CD4-positive, alpha-beta T cell treated with Interleukin-6 at 100 ng/mL for 8 hours (primary cell): ENCODE results near the gene TRAPPC4.
"Not testable (repeated sequence)": the region's sequence is repeated elsewhere in the genome, so short reads cannot be mapped to it uniquely, and the experiment has no call there.

ENCODE experiments used
- DNase-seq: peaks from one replicate; pipeline ENCODE4 v3.0.0-alpha.2; 2020; ENCODE audit warnings: mixed read lengths, low spot score

TRAPPC4 gene

DNA sequence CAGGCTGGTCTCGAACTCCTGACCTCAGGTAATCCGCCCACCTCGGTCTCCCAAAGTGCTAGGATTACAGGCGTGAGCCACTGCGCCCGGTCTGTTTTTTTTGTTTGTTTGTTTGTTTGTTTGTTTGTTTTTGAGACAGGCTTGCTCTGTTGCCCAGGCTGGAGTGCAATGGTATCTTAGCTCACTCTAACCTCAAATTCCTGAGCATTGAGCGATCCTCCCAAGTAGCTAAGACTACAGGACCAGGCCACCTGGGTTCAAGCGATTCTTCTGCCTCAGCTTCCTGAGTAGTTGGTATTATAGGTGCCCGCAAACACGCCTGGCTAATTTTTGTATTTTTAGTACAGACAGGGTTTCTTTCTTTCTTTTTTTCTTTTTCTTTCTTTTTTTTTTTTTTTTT is 14.9 kb downstream of the TRAPPC4 start:
- not testable (repeated sequence) for DNase-seq

DNA sequence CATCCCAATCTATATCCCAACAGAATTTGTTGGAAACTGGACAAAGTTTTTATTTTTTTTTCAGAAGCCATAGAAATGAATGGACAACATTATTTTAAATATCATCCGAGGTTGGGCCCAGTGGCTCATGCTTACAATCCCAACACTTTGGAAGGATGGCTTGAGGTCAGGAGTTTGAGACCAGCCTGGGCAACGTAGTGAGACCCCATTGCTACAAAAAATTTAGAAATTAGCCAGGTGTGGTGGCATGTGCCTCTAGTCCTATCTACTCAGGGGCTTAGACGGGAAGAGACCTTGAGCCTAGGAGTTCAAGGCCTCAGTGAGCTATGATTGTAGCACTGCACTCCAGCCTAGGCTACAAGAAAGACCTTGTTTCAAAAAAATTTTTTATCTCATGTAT is 16.2 kb downstream of the TRAPPC4 start:
- DNase-seq, result no peak

DNA sequence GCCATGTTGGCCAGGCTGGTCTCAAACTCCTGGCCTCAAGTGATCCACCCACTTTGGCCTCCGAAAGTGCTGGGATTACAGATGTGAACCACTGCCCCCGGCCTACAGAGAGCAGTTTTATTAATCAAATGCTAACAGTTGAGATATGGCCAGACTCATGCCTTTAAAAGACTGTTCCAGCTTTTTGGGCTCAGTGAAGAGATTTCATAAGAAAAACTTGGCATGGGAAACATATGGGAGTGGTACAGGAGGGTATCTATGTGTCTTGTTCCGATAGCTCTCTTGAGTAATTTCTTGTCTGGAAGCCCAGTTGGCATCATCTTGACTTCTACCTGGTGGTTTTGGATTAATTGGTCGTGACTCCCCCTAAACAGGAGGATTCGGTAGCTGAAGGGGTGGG is 20.3 kb downstream of the TRAPPC4 start:
- DNase-seq, result no peak

DNA sequence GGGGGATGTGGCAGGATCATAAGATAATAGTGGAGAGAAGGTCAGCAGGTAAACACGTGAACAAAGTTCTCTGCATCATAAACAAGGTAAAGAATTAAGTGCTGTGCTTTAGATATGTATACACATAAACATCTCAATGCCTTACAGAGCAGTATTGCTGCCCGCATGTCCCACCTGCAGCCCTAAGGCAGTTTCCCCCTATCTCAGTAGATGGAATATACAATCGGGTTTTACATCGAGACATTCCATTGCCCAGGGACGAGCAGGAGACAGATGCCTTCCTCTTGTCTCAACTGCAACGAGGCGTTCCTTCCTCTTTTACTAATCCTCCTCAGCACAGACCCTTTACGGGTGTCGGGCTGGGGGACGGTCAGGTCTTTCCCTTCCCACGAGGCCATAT is 20.9 kb downstream of the TRAPPC4 start:
- DNase-seq, result not testable (repeated sequence)

DNA sequence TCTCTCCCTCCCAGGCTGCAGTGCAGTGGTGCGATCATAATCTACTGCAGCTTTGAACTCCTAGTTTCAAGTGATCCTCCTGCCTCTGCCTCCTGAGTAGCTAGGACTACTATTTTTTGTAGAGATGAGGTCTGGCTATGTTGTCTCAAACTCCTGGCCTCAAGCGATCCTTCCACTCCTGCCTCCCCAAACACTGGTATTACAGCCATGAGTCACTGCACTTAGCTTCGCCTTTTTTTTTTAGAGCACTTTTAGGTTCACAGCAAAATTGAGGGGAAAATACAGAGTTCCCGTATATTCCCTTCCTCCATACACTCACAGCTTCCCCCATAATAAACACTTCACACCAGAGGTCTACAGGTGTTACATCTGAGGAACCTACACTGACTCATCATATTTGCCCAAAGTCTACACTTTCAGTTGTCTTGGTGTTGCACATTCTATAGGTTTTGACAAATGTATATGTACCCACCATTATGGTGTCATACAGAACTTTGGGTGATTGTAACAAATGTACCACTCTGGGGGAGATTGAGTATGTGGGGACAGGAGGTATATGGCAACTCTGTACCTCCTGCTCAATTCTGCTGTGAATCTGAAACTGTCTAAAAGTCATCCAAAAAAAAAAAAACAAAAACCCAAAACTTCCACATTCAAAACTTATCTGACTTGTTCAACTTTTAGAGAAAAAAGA is 23.4 kb downstream of the TRAPPC4 start:
- DNase-seq, result no peak

DNA sequence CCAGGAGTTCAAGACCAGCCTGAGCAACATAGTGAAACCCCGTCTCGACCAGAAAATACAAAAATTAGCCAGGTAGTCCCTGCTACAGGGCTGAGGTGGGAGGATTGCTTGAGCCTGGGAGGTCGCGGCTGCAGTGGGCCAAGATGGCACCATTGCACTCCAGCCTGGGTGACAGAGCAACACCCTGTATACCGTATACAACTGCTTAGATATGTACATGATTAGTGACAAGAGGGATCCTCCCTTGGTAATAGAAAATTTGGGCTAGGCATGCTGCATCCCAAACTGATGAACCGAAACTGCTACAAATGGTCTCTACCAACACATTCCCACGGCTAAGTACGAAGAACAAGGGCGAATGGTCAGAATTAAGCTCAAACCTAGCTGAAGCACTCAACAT is 24.4 kb downstream of the TRAPPC4 start:
- DNase-seq, result no peak

DNA sequence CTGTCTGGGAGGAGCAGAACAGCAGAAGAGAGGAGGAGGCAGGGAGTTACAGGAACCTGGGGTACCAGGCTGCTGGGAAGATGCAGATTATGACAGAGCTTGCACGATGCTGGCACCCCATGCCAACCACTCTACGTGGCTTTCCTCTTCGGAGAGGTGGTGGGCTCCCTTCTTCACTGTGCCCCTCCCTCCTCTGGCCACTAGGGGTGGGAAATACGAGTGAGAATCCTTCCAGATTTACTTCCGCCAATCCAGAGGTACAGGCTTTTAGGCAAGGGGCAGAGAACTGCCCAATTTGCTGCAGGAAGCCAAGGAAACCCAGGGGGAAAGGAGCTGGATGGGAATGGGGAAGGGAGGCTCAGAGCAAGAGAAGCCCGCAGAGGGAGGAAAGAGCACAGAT is 26.1 kb downstream of the TRAPPC4 start:
- DNase-seq, result no peak

DNA sequence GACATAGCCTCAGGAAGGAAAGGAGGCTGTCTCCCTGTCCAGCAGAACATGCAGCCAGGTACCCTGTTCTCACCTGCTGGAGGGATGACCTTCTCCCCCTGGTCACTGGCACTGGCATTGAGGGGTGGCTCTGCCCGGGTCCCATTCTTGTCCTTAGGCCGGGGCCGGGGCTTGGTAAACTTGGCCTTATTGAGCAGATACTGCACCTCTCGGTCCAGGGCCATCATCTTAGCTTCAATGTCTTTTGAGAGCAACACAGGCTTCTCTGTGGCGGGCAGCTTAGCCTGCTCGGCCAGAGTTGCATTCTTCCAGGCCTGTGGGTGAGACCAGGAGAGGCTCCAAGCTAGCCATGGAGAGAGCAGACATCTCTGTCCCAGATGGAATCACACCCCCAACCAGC is 27.9 kb downstream of the TRAPPC4 start:
- DNase-seq, result no peak

DNA sequence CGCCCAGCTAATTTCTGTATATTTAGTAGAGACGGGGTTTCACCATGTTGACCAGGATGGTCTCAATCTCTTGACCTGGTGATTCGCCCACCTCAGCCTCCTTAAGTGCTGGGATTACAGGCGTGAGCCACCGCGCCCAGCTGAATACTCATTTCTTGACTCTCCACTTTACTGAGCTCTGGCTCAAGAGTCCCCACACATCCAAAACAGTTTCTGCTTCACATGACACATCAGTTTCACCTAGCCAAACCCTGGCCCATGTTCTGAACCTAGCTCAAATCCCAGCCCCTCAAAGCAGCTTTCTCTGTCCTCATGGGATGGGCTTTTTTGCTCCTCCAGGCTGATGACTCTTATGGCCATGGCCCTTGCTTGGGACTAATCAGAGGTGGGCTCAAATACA is 28.6 kb downstream of the TRAPPC4 start:
- no peak for DNase-seq

DNA sequence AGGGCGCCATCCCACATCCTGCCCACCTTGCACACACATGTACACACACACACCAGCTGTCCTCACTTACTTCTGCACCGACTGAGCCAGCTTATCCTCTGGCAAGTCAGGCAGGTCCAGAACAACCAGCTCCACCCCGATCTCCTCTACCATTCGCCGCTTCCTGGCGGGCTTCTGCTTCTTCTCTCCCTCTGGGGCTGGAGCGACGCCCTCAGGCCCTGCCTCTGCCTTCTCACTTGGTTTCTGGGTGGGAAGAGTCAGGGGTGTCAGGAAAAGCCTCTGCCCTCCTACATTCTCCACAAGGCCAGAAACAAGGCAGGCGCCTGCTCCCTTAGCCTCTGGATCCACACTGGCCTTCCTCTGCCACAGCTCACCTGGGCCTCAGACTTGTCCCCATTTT is 30.1 kb downstream of the TRAPPC4 start:
- DNase-seq, result no peak

DNA sequence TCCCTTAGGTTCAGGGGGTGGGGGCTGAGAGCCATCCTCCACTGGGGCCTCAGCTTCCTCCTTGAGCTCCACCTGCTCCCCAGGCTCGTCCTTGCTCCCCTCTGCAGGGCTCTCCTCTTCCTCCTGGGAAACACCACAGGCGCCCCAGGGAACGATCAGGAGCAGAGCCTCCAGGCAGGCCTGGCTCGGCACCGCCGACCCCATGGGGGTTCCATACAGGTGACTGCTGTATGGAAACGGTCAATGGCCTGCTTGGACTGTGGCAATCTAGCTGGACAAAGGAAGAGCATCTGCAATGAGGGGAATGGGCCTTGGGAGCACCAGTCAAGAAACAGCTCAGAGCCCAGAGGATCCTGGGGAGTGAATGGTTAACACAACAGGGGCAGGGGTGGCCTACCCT is 30.5 kb downstream of the TRAPPC4 start:
- DNase-seq, result no peak

DNA sequence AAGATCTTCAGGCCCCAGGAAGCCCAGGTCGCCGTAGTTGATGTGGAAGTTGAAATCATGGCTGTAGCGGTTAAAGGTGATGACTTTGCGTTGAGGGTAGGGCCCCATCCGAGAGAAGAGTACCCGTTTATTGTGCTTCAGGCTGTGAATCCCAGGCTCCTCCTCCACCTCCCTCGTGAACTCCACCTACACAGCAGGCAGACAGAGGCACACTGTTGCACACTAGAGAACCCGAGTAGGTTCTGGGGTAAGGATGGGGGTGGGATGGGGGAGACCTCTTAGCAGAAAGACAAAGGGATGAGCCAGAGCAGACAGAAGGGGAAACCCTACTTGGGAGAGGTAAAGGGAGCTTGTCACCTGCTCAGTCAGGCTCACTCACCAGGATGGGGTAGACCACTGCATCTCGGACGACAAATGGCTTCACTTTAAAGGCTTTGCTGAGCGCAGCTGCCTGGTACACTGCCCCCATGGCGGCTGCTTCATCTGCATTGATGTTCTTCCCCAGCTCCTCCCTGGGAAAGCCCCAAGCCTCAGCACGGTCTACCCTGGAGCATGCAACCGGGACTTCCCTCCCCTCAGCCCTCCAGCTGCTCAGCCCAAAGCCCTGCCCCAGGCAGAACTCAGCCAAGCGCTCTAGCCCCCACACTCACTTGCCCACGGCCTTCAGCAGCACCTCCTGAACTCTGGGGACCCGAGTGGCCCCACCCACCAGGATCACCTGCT is 33.0 kb downstream of the TRAPPC4 start:
- no peak for DNase-seq

DNA sequence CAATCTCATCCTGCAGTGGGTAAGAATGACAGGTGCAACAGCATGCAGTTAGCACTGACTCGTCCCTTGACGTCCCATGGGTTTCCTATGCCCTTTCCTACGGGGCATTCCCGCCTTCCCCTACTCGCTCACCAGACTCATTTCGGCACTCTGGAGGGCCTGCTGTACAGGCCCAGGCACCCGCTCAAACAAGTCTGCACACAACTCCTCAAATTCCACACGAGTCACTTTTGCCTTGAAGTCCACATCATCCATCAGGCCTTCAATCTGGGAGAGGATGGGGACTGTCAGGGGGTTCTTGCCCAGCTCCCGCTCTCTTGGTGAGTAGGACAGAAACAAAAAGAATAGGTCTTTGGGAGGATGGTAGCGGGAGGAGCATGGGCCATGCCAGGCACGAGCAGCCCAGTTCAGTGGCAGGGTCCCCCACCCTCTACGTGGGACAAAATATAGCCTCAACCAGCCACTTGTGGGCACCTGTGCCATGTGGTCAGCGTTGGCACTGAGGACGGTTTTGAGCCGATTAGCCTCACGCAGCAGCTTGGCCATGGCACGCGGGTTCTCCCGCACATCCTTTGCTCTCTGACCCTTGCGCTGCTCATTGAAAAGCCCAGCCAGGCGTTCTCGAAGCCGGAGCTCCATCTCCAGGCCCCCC is 33.7 kb downstream of the TRAPPC4 start:
- no peak for DNase-seq

DNA sequence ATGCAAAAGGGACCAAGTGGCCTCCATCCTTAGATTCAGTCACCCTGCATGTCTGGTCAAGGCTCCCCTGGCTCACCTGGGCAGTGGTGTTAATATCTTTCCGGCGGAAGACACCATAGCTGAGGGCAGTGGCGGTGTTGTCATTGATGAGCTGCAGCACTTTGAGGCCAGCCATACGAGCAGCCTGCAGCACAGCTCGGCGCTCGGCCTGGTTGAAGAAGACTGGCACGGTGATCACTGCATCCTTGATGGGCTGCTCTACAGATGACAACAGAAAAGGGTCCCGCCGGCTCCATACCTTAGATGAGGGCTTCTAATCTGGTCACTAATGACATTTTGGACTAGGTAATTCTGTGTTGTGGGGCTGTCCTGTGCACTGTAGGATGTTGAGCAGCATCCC is 35.9 kb downstream of the TRAPPC4 start:
- DNase-seq, result no peak

DNA sequence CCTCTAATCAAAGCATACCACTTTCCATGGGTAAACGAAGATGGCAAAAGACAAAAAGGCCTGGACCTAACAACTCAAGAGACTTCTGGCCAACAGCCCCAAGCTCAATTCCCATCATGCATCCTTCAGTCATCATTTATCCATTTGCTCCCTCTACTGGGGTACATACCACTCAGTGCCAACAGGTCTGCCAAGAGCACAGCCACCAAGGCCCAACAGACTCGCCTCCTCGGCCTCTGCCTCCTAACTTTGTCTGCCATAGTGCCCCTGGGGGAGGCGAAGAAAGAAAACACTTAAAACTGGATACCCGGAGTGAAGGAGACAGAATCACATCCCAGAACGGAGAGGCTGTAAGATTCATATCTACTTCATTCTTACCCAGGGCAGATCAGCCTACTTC is 37.3 kb downstream of the TRAPPC4 start:
- DNase-seq, result no peak

DNA sequence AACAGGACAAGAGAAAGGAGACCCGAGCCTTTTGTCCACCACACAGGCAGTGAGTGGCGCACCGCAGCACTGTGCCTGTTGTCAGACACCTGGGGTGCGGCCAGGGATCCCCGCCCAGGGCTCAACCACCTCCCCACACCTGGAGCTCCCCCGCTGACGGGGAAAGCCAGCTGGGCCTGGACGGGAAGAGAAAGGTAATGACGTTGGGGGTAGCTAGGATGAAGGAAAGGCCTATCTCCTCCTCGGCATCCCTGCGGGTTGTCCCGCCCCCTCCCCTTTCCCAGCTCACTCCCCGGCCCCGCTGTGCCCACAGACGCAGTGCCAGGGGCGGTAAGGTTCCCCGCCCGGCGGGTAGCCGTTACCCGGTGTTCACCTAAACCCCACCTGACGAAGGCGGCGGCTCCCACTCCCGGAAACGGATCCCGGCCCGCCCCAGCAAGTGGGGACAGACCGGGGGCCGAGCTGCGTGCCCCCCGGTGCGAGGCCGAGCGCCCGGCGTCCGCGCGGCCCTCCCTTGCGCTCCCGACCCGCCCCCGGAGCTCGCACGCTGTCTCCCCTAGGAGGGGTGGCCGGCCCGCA is 37.9 kb downstream of the TRAPPC4 start:
- DNase-seq, result peak; percentile 18

DNA sequence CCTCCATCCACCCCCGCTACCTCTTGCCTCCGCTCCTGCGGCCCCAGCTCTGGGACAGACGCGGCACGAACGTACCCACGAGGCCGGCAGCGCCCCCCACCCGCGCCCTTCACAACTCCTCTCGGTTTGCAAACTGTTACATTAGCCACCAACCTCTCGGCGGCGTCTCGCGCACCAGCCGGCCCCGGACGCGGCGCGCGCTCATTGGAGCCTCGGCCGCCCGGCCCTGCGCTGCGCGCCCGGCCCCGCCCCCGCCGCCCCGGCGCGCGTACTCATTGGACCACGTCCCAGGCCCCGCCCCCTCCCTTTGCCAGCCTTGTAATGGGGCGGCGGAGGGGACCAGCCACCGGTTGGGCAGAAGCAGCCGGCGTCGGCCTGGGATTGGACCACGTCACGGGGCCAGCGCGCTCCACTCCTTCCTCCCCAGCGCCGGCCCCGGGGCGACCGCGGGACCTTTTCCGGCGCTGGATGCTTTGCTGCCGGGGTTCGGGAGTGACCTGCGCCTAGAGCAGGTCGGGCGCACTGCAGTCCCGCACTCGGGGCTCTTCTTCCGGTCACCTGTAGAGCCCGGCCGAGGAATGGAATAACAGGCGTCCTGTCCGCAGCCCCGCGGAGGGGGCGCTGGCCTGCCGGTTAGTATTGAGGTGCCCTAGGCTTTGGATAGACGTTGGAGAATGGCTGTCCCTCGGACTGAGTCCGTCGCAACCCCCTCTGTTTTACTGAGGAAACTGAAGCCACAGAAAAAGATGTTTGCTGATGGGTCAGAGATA is 38.6 kb downstream of the TRAPPC4 start, which contains the start of gene HYOU1:
Gene HYOU1 (minus strand): TSS at position 206 of the 770 bp plus-strand sequence. CDS start 1,045 bp downstream, outside the sequence.
- peak; percentile 98 for DNase-seq

DNA sequence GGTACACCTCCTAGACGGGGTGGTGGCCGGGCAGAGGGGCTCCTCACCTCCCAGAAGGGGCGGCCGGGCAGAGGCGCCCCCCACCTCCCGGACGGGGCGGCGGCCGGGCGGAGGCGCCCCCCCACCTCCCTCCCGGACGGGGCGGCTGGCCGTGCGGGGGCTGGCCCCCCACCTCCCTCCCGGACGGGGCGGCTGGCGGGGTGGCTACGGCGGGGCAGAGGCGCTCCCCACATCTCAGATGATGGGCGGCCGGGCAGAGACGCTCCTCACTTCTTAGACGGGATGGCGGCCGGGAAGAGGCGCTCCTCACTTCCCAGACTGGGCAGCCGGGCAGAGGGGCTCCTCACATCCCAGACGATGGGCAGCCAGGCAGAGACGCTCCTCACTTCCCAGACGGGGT is 40.6 kb downstream of the TRAPPC4 start:
- not testable (repeated sequence) for DNase-seq

DNA sequence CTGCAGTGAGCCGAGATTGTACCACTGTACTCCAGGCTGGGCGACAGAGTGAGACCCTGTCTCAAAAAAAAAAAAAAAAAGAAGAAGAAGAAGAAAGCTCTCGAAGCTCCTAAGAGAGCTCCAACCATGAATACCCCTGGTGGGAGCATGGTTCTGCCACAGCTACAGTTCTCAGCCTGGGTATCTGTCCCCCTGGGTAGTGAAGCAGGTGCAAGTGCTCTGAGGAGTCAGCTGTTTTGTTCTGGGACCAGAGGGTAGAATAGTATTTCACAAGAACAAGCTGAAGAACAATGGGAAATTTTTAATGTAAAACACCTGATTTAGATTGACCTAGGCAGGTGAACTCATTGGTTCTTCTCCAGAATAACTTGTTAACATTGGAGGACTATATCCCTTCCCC is 42.7 kb downstream of the TRAPPC4 start:
- no peak for DNase-seq

DNA sequence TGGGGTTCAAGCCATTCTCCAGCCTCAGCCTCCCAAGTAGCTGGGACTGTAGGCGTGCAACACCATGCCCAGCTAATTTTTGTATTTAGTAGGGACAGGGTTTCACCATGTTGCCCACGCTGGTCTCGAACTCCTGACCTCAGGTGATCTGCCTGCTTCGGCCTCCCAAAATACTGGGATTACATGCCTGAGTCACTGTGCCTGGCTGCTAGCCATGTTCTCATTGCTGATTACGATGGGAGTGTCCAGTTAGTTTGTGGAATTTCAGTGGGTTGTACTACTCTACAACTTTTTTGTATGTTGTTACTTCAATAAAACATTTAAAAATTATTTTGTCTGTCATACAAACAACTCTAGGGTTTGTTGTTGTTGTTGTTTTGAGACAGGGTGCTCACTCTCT is 44.2 kb downstream of the TRAPPC4 start:
- DNase-seq, result no peak

DNA sequence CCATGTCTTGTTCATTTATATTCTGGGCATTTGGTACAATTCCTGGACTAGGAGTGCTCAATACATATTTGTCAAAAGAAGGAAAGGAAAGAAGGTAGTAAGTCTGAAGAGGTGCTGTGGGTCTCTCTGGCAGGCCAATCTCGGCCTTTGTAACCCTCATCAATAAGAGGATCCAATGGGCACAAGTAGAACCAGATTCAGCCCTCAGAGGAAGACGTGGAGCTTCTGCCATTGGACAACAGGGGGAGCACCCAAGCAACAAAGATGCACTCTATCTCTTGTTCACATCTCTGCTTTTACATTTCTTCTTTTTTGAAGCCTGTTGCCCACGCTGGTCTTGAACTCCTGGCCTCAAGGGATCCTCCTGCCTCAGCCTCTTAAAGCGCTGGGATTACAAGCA is 46.8 kb downstream of the TRAPPC4 start:
- peak; percentile 53 for DNase-seq
